ENCODE measurements around the gene GTPBP4. TPM values are rescaled to one million over a fixed set of nuclear protein-coding genes. Genes with fewer than 3 reads are reported as not detected.

GTPBP4 gene
- total RNA-seq, 1 experiment from 2014 or later: 163 TPM

GRCh38 chr10:962342-962741, 25.9 kb upstream of the GTPBP4 start:
- Histone ChIP-seq H3K27me3 (replicated peaks; ENCODE audit: insufficient read depth, low read depth, low read length, poor library complexity) (peaks cover 4% of the 10 kb centered on the region), H3K36me3 (ENCODE audit: insufficient read depth, low read length, poor library complexity, severe bottlenecking) (no peaks in the 10 kb centered on the region), H3K4me1 (ENCODE audit: insufficient read depth, low read length, poor library complexity, severe bottlenecking) (no peaks in the 10 kb centered on the region), H3K9me3 (ENCODE audit: low read depth, low read length, poor library complexity, severe bottlenecking) (no peaks in the 10 kb centered on the region), H3K27ac (ENCODE audit: low read depth, low read length, poor library complexity, severe bottlenecking) (no peak overlapping the region), H3K4me3 (ENCODE audit: low read depth, low read length, poor library complexity, severe bottlenecking) (no peak overlapping the region)
- ChIA-PET POLR2A (ENCODE audit: low non-redundant PET) (no interaction called here), CTCF (no interaction called here)
- BruUV-seq (replicated peaks): no TSS peak
- DNase-seq (ENCODE audit: low spot score): no peak
- TF ChIP-seq EZH2 (IDR thresholded peaks at IDR 0.05; ENCODE audit: borderline replicate concordance, low read depth, low read length, poor library complexity, severe bottlenecking): no peak
- TF ChIP-seq, protein P1, sequence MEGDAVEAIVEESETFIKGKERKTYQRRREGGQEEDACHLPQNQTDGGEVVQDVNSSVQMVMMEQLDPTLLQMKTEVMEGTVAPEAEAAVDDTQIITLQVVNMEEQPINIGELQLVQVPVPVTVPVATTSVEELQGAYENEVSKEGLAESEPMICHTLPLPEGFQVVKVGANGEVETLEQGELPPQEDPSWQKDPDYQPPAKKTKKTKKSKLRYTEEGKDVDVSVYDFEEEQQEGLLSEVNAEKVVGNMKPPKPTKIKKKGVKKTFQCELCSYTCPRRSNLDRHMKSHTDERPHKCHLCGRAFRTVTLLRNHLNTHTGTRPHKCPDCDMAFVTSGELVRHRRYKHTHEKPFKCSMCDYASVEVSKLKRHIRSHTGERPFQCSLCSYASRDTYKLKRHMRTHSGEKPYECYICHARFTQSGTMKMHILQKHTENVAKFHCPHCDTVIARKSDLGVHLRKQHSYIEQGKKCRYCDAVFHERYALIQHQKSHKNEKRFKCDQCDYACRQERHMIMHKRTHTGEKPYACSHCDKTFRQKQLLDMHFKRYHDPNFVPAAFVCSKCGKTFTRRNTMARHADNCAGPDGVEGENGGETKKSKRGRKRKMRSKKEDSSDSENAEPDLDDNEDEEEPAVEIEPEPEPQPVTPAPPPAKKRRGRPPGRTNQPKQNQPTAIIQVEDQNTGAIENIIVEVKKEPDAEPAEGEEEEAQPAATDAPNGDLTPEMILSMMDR (conservative IDR thresholded peaks at IDR 0.05; ENCODE audit: low read depth, low read length): no peak
- intact Hi-C loops (cut with micrococcal nuclease; ENCODE audit: unreplicated experiment): no loop called here

DNA sequence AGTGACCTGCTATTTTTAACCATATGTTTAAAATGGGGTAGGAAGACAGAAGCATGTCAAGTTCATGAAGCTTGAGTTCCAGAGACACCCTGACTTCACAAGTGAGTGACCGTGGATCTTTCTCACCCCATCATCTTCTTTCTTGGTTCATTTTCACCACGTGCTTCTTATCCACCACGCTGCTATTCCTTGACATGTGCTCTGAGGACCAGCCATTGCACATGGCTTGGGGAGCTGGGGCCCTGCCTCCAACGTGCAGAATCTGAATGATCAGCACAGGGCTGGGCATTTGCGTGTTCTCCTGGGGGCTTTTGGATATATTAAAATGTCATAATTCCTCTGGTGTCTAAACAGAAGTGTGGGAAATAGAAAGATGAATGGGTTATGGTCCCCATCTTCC, 25.0 kb upstream of the GTPBP4 start:
- Histone ChIP-seq H3K9me3 (ENCODE audit: low read depth, low read length, poor library complexity, severe bottlenecking) (no peaks in the 10 kb centered on the region), H3K4me3 (ENCODE audit: low read depth, low read length, poor library complexity, severe bottlenecking) (no peak overlapping the region), H3K36me3 (ENCODE audit: insufficient read depth, low read length, poor library complexity, severe bottlenecking) (no peaks in the 10 kb centered on the region), H3K4me1 (ENCODE audit: insufficient read depth, low read length, poor library complexity, severe bottlenecking) (no peaks in the 10 kb centered on the region), H3K27ac (ENCODE audit: low read depth, low read length, poor library complexity, severe bottlenecking) (no peak overlapping the region), H3K27me3 (replicated peaks; ENCODE audit: insufficient read depth, low read depth, low read length, poor library complexity) (peaks cover 4% of the 10 kb centered on the region)
- no peak for TF ChIP-seq EZH2 (IDR thresholded peaks at IDR 0.05; ENCODE audit: borderline replicate concordance, low read depth, low read length, poor library complexity, severe bottlenecking)
- TF ChIP-seq, protein P1 (conservative IDR thresholded peaks at IDR 0.05; ENCODE audit: low read depth, low read length): no peak
- intact Hi-C loops (cut with micrococcal nuclease; ENCODE audit: unreplicated experiment): no loop called here
- DNase-seq (ENCODE audit: low spot score): no peak
- CTCF ChIA-PET: no interaction called here
- BruUV-seq (replicated peaks): no TSS peak
- POLR2A ChIA-PET (ENCODE audit: low non-redundant PET): no interaction called here

DNA sequence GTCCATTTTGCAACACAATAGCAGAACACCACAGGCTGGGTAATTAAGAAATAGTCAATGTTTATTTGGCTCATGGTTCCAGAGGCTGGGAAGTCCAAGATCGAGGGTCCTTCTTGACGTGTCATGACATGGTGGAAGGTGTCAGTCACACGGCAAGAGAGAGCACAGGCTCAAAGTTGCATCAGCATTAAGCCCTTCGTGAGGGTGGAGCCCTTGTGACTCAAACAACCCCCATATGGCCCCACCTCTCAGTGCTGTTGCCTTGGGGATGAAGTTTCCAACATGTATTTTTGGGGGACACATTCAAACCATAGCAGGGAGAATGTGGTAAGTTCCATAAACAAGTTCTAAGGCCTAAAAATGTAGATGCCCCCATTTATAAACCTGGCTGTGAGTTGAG, 24.6 kb upstream of the GTPBP4 start:
- BruUV-seq (replicated peaks): no TSS peak
- intact Hi-C loops (cut with micrococcal nuclease; ENCODE audit: unreplicated experiment): no loop called here
- CTCF ChIA-PET: no interaction called here
- no peak overlapping the region for H3K27ac ChIP-seq (ENCODE audit: low read depth, low read length, poor library complexity, severe bottlenecking)
- no peak overlapping the region for H3K4me3 ChIP-seq (ENCODE audit: low read depth, low read length, poor library complexity, severe bottlenecking)
- no peaks in the 10 kb centered on the region for H3K36me3 ChIP-seq (ENCODE audit: insufficient read depth, low read length, poor library complexity, severe bottlenecking)
- no peaks in the 10 kb centered on the region for H3K9me3 ChIP-seq (ENCODE audit: low read depth, low read length, poor library complexity, severe bottlenecking)
- H3K4me1 ChIP-seq (ENCODE audit: insufficient read depth, low read length, poor library complexity, severe bottlenecking): no peaks in the 10 kb centered on the region
- POLR2A ChIA-PET (ENCODE audit: low non-redundant PET): no interaction called here
- H3K27me3 ChIP-seq (replicated peaks; ENCODE audit: insufficient read depth, low read depth, low read length, poor library complexity): peaks cover 4% of the 10 kb centered on the region
- TF ChIP-seq EZH2 (IDR thresholded peaks at IDR 0.05; ENCODE audit: borderline replicate concordance, low read depth, low read length, poor library complexity, severe bottlenecking): no peak
- TF ChIP-seq, protein P1 (conservative IDR thresholded peaks at IDR 0.05; ENCODE audit: low read depth, low read length): no peak
- DNase-seq (ENCODE audit: low spot score): no peak
